ENCODE results near the gene VEGFA. TPM values are rescaled to one million over a fixed set of nuclear protein-coding genes. Genes with fewer than 3 reads are reported as not detected.
A peak's percentile ranks its signal among the peaks of the same experiment; 100 is the strongest.

VEGFA gene
- total RNA-seq = 261 TPM
- long read RNA-seq, transcript VEGFA-231 (8 exons, 1,188 nt) = minor isoform, 153 of 498 reads
- long read RNA-seq, transcript VEGFA-205 (7 exons, 3,535 nt) = major isoform, 179 of 498 reads
- long read RNA-seq, transcript VEGFA-227 (6 exons, 984 nt) = minor isoform, 26 of 498 reads
- long read RNA-seq, transcript VEGFA-232 (8 exons, 1,170 nt) = minor isoform, 25 of 498 reads
- long read RNA-seq, partial matches to known transcripts = 33 of 498 reads
- long read RNA-seq, other reads (novel, unspliced or antisense) = 59 of 498 reads

DNA sequence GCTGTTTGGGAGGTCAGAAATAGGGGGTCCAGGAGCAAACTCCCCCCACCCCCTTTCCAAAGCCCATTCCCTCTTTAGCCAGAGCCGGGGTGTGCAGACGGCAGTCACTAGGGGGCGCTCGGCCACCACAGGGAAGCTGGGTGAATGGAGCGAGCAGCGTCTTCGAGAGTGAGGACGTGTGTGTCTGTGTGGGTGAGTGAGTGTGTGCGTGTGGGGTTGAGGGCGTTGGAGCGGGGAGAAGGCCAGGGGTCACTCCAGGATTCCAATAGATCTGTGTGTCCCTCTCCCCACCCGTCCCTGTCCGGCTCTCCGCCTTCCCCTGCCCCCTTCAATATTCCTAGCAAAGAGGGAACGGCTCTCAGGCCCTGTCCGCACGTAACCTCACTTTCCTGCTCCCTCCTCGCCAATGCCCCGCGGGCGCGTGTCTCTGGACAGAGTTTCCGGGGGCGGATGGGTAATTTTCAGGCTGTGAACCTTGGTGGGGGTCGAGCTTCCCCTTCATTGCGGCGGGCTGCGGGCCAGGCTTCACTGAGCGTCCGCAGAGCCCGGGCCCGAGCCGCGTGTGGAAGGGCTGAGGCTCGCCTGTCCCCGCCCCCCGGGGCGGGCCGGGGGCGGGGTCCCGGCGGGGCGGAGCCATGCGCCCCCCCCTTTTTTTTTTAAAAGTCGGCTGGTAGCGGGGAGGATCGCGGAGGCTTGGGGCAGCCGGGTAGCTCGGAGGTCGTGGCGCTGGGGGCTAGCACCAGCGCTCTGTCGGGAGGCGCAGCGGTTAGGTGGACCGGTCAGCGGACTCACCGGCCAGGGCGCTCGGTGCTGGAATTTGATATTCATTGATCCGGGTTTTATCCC lies at the start of gene VEGFA:
Gene VEGFA (plus strand): TSS at position 686 of the 846 bp plus-strand sequence.
- peak; percentile 95 for DNase-seq
- ATAC-seq = peak; percentile 73
- intact Hi-C loops (cut with micrococcal nuclease) = loop anchor here (5.0 kb wide), 1 partner anchor 308 kb away; no protein-coding TSS in a partner anchor

DNA sequence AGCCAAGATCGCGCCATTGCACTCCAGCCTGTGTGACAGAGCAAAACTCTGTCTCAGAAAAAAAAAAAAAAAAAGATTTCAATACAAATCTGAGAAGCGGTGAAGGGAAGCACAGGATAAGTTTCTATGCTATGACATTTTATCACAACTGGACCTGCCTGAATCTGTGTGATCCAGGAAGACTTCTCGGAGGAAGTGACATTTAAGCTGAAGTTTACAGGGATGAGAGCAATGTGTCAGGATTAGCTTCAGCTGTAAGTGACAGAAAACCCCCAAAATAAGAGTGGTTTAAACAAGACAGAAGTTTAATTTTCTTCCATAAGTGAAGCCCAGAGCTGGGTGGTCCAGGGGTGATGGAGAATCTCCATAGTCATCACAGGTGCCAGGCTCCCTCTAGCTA lies 49.0 kb upstream of the VEGFA start:
- intact Hi-C loops (cut with micrococcal nuclease) = loop anchor here (10.0 kb wide), 1 partner anchor 94 kb away; no protein-coding TSS in a partner anchor
- ATAC-seq = no peak
- no peak for DNase-seq

DNA sequence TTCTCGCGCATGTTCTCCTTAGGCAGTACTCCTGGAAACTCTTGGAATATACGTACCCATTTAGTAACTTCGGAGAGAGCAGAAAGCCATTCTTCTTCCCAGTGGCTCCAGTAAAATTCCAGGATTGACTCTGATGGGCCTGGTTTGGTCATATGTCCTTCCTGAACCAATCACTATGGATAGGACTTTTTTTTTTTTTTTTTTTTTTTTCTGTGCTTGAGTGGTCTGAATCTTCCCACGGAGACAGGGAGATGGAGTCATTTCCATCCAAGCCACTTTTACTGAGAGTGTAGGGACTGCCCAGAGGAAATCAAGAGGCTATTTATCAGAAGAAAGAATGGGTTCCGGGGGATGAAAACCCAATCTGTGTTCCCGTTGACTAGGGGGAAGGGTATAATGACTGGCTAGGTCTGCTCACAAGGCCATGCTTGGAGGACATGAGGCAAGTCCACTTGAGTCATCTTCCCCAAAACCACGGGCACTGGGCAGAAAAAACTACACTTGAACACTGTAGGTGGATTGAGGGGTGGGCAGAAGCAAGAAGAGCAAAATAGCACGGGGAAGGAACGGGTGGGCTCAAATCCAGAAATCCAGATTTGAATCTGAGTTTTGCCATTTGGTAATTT lies 47.0 kb upstream of the VEGFA start:
- ATAC-seq (no peak), DNase-seq (no peak)
- intact Hi-C loops (cut with micrococcal nuclease) = loop anchor here (10.0 kb wide), 1 partner anchor 92 kb away; no protein-coding TSS in a partner anchor

DNA sequence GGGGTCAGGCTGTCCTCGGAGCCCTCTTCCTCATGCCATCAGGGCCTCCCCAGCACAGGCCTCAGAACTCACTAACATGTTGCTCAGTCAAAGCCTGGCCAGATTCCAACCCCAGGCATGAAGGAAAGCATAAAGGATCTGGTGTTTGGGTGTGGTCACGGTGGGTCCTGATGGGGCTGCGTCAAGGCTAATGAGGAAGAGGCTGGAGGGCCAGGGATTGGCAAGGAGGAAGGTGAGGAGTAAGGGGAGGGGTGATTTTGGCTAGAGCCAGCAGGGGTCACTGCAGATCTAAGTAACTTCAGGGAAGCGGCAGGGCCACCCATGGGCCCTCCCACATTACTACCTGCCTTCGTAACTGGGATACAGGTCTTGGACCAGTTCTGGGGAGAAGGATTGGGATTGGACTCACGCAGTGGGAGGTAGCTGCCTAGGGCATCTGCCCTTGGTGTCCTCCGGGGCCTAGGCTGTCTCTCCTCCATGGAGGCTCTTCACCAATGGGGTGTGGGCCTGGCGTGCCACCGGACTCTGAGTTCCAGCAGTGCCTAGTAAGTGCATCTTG lies 46.2 kb upstream of the VEGFA start:
- peak; percentile 71 for DNase-seq
- intact Hi-C loops (cut with micrococcal nuclease) = loop anchor here (10.0 kb wide), 1 partner anchor 91 kb away; no protein-coding TSS in a partner anchor
- peak; percentile 84 for ATAC-seq

DNA sequence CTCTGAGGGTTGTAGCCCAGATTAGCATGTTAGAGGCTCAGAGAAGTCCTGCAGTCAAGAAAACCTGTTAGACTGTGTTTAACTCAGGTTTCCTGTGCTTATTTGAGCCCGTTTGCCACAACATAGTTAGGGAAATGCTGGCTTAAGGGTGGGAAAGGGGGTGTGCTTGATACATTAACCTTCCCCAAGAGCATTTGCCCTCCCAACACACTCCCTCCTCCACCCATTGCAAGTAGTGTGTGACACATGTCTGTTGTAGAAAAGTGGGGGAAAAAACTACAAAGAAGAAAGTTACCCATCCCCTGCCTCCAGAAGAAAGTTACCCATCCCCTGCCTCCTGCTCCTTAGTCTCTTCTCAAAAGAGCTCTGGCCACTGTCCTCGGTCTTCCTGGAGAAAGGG lies 45.7 kb upstream of the VEGFA start:
- ATAC-seq (no peak), DNase-seq (no peak)
- intact Hi-C loops (cut with micrococcal nuclease) = loop anchor here (10.0 kb wide), 1 partner anchor 90 kb away; no protein-coding TSS in a partner anchor

DNA sequence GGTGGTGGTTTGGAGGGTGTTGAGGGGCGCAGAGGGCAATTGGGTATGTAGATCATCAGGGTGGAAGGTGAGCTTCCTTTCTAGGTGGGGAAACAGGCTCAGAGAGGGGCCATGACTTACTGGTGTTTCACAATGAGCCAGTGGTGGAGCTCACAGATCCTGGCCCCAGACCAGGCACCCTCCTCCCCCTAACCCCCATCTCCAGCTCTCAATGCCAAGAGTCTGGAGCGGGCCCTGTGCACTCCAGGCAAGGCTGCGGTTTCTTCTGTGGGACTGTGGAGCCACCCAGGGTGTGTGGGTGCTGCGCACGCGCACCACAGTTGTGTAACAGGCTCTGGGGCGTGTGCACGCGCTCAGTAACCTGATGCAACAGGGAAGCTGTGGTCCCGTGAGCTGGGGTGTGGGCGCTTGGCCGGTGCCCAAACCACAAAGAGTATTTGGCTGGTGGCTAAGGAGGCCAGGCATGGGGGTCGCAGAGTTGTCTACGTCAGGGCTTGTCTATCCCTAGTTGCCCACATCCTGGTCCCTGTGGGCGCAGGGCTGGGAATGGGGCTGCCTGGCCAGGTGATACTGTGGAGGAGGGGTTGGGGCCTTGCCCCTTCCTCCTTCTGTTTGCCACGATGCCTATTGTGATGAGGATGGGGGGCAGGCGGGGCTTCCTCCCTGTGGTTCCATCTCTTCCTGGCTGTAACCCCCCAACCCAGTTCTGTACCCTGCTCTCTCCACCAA lies 44.9 kb upstream of the VEGFA start:
- peak; percentile 80 for ATAC-seq
- DNase-seq = peak; percentile 81
- intact Hi-C loops (cut with micrococcal nuclease) = loop anchor here (10.0 kb wide), 1 partner anchor 90 kb away; no protein-coding TSS in a partner anchor

DNA sequence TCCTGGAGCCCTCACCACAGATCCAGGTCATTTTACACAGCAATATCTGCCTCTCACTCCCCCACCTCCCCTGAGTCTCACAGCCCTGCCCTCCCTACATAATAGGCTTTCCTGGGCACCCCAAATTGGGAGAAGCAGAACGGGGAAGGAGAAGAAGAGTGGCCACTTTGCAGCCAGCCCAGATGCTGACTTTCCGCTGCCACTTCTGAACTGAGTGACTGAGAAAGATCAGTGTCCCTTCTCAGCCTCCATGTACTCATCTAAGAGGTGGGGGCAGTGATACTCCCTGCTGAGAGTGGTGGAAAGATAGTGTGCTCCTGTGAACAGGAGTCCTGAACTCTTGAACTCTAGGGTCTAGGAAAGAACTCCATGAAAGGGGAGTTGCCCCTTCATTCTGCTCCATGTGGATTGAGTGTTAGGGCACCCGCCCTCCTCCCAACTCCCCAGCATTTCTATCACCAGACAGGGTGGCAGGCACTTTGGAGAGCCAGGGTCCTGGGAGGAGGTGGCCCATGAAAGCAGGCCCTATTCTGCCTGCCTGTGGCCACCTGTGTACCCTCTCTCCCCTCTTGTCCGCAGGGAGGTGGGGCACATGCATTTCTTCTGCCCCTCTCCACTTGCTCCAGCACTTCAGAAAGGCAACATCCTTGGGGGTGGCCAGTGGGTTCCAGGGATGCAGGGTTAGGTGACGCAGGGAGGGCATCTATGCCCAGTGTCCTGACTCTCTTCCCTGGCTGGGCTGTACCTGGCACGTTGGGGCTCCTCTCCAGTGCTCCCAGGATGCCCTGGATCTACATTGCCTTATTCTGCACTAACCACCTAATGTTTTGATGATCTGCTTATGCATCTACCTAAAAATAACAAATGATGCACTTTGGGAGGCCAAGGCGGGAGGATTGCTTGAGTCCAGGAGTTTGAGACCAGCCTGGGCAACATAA lies 44.1 kb upstream of the VEGFA start:
- ATAC-seq (no peak), DNase-seq (no peak)
- intact Hi-C loops (cut with micrococcal nuclease) = loop anchor here (10.0 kb wide), 1 partner anchor 89 kb away; no protein-coding TSS in a partner anchor

DNA sequence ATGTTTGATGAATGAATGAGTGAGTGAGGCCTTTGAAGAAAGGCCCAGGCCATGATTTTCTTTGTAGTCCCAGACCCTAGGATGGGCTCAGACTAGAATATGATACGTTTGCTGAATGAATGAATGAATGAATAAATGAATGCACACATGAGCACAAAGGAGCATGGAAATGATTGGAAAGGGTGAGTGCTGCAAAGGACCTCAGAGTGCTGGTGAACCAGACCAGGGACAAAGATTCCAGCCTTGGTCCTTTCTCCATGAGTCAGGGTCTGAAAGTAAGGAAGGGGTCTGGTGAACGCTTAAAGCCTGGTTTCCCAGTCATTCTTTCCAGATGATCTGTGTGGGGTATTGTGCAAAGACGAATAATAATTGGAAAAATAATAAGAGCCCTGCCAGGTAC lies 42.4 kb upstream of the VEGFA start:
- intact Hi-C loops (cut with micrococcal nuclease) = loop anchor here (10.0 kb wide), 1 partner anchor 87 kb away; no protein-coding TSS in a partner anchor
- ATAC-seq = no peak
- DNase-seq = no peak

DNA sequence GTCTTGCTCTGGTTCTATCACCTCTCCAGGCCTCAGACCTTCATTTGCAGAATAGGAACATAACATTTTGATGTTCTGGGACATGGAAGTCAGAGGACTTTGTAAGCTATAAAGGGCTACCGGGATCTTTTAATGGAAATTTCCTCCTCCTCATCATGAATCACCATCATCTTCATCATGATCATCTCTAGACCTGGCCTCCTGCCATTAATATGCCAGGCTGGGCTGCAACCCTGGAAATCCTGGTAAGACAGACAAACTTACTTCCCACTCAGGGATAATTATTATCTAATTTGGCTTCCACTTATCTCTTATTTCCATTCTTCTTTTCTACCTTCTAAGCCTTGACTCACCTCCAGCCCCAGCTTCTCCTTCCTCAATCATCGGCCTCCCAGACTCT lies 41.4 kb upstream of the VEGFA start:
- intact Hi-C loops (cut with micrococcal nuclease) = loop anchor here (10.0 kb wide), 1 partner anchor 86 kb away; no protein-coding TSS in a partner anchor
- no peak for ATAC-seq

DNA sequence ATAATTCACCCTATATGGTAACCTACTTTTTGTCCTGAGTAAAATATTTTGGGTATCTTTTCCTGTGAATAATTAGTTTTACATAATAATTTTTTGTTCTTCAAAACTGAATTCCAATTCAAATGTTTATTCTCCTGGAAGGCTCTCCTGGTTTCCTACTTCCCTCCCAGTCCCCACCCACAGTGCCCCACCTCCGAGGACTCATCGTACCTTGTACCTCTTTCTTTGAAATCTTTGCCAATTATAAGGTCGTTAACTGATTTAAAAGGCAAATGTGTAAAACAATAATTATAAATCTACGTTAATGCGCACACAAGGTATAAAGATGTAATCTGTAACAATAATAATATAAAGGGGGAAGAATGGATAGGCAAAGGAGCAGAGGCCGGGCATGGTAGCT lies 40.5 kb upstream of the VEGFA start:
- intact Hi-C loops (cut with micrococcal nuclease) = loop anchor here (10.0 kb wide), 1 partner anchor 85 kb away; no protein-coding TSS in a partner anchor
- ATAC-seq = no peak
- no peak for DNase-seq

More for the DNA sequence above, 41.4 kb upstream of the VEGFA start:
- DNase-seq = no peak

DNA sequence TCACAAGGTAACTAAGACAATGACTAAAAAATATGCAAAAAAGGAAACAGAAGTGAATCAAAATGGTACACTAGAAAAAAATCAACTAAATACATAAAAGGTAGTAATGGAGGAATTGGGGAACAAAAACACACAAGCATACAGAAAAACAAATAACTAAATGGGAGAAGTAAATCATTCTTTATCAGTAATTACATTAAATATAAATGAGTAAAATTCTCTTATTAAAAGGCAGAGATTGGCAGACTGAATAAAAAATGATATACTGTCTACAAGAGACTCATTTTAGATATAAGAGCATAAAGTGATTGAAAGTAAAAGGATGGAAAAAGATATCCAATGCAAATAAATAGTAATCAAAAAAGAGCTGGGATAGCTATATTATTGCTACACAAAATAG lies 39.4 kb upstream of the VEGFA start:
- ATAC-seq (no peak), DNase-seq (no peak)
- intact Hi-C loops (cut with micrococcal nuclease) = no loop called here

DNA sequence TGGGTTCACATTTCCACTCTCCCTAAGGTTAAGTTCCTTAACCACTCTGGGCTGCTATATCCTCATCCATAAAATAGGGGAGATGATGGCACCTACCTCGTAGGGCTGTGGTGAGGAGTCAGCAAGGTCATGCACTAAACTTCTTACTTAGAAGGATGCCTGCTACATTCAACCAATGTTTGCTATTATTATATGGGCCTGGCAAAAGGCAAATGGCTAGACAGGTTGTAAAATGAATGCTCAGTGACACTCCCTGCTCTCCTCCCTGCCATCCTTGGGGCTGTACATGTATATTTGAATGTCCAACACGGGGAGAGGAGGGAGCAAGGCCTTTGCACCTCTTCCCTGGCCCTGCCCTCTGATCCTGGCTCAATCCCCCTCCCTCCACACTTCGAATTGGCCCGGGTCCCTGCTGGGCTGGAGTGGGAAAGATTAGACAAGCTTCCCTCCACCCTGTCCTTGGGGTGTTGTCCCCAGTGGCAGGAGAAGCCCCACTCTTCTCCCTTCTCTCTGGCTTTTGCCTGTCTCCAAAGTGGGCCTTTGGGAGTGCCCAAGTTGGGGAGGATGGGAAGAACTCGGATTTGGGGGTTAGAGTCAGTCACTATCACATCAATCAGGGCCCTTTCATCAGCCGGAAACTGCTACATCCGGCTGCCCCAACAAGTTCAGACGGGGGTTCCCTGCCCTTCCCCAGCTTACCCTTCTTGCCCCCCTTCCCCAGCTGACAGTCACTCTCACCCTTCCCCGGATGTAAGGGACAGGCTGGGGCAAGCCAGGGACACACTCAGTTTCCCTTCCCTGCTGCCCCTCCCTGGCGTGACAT lies 36.3 kb upstream of the VEGFA start:
- DNase-seq (no peak), ATAC-seq (no peak)
- intact Hi-C loops (cut with micrococcal nuclease) = no loop called here

DNA sequence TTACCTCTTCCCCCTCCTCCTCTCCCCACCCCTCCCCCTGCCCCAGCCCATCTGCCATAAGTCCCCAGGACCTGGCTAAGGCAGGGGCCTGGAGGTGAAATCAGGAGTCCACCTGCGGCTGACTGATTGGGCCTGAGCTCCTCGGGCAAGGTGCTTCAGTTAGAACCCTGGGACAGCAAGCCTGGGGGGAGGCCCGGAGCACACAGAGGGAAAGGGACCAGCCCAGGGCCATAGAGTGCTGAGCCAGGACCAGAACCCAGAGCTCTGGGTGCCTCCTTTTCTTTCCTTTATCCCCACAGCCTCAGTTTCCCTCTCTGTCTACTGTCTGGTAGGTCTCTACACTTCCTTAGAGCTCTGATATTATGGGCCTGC lies 35.7 kb upstream of the VEGFA start:
- ATAC-seq (no peak), DNase-seq (no peak)
- intact Hi-C loops (cut with micrococcal nuclease) = no loop called here

DNA sequence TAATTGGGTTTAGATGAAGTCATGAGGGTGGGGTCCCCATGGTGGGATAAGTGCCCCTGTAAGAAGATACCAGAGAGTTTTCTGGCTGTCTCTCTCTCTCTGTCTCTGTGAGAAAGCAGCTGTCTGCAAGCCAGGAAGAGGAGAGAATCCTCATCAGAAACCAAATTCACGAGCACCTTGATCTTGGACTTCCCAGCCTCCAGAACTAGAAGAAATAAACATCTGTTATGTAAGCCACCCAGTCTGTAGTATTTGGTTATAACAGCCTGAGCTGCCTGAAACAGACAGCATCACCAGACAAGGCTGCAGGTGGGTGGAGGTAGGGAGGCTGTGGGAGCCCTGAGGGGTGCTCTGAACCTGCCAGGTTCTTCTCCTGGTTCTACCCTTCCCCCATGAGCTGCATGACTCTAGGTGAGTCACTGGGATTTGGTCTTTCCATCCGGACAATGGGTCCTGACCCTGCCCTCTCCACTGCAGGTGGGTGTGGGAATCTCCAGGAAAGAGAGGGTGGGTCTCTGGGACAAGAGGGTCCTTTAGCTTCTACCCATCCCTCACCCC lies 34.3 kb upstream of the VEGFA start:
- ATAC-seq = no peak
- intact Hi-C loops (cut with micrococcal nuclease) = no loop called here
- no peak for DNase-seq

DNA sequence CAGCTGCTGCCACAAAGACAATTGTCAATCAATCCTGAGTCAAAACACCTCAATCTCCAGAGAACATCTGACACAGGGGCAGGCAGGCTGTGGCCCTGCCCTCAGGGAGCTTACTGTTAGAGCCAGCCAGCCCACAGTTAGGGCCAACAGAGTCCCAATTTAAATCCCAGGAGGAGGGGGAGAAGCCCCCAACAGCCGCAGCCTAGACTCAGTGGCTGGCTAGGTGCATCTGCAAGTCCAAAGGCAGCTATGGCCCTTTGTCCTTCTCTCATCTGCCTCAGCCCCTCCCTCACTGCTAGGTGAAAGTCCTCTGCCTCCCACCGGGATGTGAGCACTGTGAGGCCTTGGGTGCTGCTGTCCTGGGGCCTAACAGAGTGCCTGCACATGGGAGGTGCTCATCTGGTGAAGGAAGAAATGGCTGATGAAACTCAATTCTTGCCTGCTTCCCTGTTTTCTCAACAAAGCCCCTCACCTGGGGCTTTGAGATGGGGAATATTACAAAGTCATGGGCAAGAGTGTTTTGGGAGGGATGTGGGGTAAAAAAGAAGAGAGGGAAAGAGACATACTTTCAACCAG lies 33.7 kb upstream of the VEGFA start:
- no peak for ATAC-seq
- intact Hi-C loops (cut with micrococcal nuclease) = no loop called here

DNA sequence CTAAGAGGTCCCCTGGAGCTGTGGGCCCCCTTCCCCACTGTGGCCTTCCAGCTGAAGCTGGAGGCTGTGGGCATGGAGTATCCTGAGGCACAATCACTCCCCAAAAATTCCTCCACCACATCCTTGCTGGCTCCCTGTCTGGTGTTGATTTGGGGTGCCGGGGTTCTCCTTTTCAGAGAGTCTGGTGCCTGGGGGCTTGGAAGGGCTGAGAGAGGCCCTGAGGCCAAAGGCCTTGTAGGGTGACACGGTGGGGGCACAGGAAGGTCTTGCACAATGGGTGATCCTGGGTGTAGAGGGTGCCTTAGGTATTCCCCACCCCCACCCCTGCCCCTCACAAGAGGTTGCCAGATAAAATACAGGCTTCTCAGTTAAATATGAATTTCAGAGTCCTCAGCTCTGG lies 33.2 kb upstream of the VEGFA start:
- intact Hi-C loops (cut with micrococcal nuclease) = no loop called here
- no peak for DNase-seq
- ATAC-seq = no peak

More for the DNA sequence above, 33.7 kb upstream of the VEGFA start:
- DNase-seq = no peak
